Hepatocyte (in vitro differentiated cells): ENCODE results near the gene ZNF280D.

Experiments
- CTCF ChIP-seq: fragments of 200-600 bp; sonication (generic); IDR thresholded peaks from 2 replicates; pipeline ENCODE4 v1.5.1; 2016; ENCODE audit warnings: antibody characterized with exemption, mild to moderate bottlenecking; ENCODE audit not compliant: poor library complexity
- EZH2 ChIP-seq: fragments of 200-600 bp; sonication (generic); IDR thresholded peaks from 2 replicates; pipeline ENCODE4 v1.6.1; 2016; ENCODE audit warnings: antibody characterized with exemption, mild to moderate bottlenecking, borderline replicate concordance

DNA sequence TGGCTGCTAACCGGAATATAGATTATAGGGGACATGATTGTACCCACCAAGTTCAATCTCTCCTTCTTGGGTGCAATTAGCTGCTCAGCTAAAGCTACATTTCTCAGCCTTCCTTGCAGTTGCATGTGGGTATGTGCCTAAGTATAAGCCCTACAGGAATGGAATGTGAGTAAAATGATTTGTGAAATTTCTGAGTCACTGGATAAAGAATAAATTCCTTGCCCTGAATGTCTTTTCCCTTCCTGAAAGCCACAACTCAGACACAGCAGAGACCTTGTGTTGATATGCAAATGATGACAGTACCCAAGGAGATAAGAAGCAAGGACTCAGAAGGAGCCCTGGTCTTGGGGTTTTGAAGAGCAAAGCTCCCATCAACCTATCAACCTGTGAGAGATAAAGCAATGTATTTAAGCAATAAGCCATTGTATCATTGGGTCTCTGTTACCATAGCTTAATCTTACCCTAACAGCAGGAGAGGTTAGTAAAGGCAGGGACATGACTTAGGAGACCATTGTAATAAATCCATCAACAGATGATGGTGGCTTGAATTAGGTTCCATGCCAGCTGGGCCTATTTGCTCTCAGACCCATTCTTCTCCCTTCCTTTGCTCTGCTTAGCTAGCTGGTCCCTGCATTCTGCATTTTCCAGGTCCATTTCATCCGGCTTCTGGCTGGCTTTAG is 25.6 kb upstream of the ZNF280D start:
- TF ChIP-seq CTCF: no peak
- no peak for TF ChIP-seq EZH2
